HG03457 (cell line): ENCODE results near the gene ANKS4B.
"Not testable (repeated sequence)": the region's sequence is repeated elsewhere in the genome, so short reads cannot be mapped to it uniquely, and the experiment has no call there.

Experiments
- ATAC-seq: cut with Tn5 transposase; IDR thresholded peaks from one replicate; pipeline ENCODE4 v1.9.1; 2021; ENCODE audit warnings: moderate number of reproducible peaks; ENCODE audit not compliant: unreplicated experiment

The ANKS4B gene

DNA sequence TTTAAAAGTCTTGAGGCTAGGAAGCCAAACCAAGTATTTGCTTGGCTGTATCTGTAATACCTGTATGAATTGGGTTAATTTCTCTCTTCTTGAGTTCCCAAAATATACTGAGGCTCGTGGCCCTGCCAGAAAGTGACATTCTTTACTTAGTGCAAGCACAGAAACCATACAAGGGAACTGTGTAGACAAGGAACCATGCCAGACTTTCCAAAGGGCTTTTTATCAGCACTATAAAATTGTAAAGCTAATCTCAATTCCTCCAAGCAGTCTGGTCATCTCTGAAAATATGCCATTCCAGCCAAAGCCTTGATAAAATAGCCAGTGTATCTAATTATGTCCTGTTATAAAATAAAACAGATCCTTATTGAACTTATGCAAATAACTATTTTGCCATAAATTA lies 51.8 kb downstream of the ANKS4B start:
- ATAC-seq = no peak

DNA sequence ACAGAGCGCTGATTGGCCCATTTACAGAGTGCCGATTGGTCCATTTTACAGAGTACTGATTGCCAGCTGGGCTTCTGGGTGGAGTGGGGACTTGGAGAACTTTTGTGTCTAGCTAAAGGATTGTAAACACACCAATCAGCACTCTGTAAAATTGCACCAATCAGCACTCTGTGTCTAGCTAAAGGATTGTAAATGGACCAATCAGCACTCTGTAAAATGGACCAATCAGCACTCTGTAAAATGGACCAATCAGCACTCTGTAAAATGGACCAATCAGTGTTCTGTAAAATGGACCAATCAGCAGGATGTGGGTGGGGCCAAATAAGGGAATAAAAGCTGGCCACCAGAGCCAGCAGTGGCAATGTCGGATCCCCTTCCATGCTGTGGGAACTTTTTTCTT lies 56.3 kb downstream of the ANKS4B start:
- not testable (repeated sequence) for ATAC-seq

DNA sequence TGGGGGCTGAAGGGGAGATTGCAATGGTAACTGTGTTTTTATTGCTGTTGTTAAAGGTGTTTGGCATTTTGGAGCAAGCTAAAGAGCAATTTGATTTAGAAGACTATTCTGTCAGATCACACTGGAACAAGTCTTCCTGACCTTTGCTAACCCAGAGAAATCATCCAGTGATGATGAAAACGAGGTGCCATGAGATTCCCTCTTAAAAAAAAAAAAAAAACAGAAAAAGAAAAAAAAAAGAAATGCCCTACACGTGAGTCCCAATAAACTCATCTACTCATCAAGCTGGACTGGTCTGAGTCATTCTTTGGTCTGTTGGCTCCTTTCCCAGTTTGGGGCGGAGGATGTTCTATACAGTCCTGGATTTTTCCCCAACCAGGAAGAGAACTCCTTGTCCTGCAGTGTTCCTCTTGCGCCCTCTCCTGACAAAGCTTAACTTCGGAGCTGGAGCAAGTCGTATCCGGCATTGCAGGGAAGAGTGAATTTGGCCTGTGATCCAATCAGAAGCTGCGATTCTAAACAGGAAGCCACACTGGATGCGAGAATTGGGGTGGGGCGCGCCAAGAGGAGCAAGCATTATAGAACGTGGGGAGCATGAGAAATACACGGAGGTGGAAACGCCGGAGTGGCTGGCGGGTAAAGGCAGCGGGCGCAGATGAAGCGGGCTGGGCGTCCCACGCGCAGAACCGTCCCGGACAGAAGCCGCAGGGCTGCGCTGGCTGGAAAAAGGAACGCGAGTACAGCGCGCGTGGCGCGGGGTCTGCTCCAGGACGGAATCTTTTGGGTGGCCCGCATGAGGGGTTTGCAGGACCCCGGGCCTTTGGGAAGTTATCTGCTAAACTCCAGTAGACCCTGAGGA lies 67.0 kb downstream of the ANKS4B start:
- no peak for ATAC-seq

DNA sequence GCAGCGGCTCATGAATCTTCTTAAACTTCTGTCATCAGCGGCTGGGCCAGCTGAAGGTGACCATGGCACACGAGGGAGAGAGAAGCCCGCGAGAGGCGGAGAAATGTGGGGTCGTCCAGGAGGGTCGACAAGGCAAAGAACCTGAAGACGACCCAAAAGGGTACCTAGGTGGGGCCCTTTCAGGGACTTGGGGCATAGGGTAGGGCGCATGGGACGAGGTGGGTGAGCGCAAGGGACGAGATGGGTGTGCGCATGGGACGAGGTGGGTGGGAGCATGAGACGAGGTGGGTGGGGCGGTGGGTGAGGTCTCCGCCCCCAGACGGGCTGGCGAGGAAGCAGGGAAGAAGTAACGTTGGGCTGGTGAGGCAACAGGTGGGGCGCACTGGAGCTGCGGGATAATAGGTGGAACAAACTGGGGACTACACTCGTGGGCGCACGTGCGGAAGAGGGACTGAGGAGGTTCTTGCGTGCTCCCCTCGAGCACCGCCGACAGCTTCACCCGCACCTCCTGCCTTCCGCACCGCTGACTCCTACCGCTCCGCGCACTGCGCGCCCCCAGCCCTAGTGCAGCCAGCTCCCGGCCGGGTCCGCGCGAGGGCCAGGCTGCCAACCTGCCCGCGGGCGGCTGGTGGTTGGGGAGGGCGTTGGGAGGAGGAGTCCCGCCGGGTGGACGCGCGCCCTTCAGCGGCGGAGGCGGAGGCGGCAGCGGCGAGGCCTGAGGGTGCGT lies 67.8 kb downstream of the ANKS4B start:
- no peak for ATAC-seq

DNA sequence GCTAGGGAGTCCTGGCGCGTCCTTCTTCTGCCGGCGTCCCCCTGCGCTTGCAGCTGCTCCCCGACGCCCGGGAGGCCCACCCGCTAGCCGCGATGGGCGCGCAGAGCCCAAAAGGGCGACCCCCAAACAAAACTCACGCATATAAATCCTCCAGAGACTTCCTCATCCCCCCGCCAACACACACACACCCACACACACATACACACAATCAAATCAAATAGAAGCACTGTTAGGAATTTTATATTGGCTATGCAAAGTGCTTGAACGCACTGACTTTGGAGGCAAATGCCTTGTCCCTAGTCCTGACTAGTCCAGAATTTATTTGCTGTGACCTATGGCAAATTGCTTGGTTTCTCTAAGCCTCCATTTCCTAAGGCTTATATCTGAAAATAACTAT lies 68.4 kb downstream of the ANKS4B start:
- ATAC-seq = no peak

DNA sequence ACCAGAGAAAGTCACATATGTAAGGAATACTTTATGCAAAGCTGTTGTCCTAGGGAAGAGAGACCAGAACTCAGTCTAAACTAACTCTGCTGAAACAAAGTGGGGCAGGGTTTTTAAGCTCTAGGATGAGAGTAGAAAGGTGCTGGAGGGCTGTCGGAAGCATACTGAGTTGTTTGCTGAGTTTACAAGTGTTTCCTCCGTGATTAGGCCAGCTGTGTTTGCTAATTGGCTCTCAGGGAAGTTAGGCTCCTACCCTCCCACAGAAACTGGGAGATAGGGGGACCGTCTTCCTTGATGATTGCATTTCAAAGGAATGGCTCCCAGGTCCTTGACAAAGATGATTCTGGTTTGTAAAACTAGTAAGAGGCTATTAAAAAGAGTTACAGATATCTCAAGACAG lies 69.0 kb downstream of the ANKS4B start:
- no peak for ATAC-seq

DNA sequence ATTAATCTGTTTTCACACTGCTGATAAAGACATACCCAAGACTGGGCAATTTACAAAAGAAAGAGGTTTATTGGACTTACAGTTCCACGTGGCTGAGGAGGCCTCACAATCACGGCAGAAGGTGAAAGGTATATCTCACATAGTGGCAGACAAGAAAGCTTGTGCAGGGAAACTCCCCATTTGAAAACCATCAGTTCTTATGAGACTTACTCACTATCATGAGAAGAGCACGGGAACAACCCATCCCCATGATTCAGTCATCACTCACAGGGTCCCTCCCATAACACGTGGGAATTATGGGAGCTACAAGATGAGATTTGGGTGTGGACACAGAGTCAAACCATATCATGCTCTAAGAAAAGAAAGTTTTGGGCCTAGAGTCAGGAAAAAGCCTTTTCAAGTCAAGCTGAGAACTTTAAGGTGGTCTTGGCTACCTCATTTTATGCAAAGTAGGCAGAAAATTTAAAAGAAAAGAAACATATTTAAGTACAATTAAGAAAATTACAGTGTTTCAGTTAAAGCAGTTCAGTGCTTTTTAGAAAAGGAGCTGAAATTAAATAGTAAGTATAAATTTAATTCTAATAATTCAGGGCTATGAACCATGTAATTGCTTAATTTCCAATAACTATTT lies 69.5 kb downstream of the ANKS4B start:
- ATAC-seq = no peak
